ENCODE data around the gene DNAH11. TPM values are rescaled to one million over a fixed set of nuclear protein-coding genes. Genes with fewer than 3 reads are reported as not detected.

DNAH11 gene
- polyA plus RNA-seq, 1 donor from 2014 or later = 0.16 TPM

DNA sequence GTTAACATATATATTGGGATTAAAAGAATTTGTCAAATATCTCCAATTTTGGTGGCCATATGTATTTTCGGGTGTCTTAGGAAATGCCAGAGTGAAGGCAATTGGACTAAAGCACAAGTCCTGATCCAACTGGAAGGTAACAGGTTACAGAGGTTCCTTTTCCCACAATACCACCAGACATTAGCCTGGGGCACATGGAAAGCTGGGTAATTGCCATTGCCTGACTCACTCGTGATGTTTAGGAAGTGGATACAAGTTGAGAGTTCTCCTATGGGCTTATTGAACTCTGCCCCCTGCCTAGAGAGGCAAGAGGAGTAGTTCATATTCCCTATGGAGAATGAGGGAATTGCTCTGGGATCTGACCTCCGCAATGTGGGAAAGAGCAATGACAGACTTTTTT, 5.7 kb downstream of the DNAH11 start:
- Histone ChIP-seq H3K4me2 (ENCODE audit: low read length) (no peak overlapping the region), H3F3A (ENCODE audit: insufficient read depth, low read length, poor library complexity, severe bottlenecking) (no peaks in the 10 kb centered on the region), H4K20me1 (ENCODE audit: insufficient read depth) (no peaks in the 10 kb centered on the region), H3K79me2 (replicated peaks; ENCODE audit: insufficient read depth, low read length) (no peaks in the 10 kb centered on the region), H2AFZ (ENCODE audit: low read depth, low read length) (no peak overlapping the region), H3K9me3 (ENCODE audit: low read length) (no peaks in the 10 kb centered on the region), H3K4me3 (ENCODE audit: low read length) (no peak overlapping the region), H3K9ac (ENCODE audit: low read length) (no peak overlapping the region), H3K27me3 (ENCODE audit: insufficient read depth, low read depth, low read length) (peaks cover 20% of the 10 kb centered on the region), H3K36me3 (ENCODE audit: insufficient read depth, low read length) (no peaks in the 10 kb centered on the region), H3K27ac (ENCODE audit: low read length) (no peak overlapping the region), H3K9me2 (ENCODE audit: insufficient read depth, low read length) (no peaks in the 10 kb centered on the region)
- TF ChIP-seq EZH2 (IDR thresholded peaks at IDR 0.05; ENCODE audit: borderline replicate concordance, insufficient read depth, low read length, poor library complexity, severe bottlenecking) (no peak), RAD21 (conservative IDR thresholded peaks at IDR 0.05) (no peak), MXI1 (conservative IDR thresholded peaks at IDR 0.05; ENCODE audit: poor library complexity, severe bottlenecking) (no peak), TAF1 (IDR thresholded peaks at IDR 0.05; ENCODE audit: low read depth) (no peak), EP300 (conservative IDR thresholded peaks at IDR 0.05; ENCODE audit: poor library complexity, severe bottlenecking) (no peak), POLR2AphosphoS5 (IDR thresholded peaks at IDR 0.05) (no peak), SMC3 (conservative IDR thresholded peaks at IDR 0.05; ENCODE audit: poor library complexity) (no peak)
- TF ChIP-seq, protein P1, sequence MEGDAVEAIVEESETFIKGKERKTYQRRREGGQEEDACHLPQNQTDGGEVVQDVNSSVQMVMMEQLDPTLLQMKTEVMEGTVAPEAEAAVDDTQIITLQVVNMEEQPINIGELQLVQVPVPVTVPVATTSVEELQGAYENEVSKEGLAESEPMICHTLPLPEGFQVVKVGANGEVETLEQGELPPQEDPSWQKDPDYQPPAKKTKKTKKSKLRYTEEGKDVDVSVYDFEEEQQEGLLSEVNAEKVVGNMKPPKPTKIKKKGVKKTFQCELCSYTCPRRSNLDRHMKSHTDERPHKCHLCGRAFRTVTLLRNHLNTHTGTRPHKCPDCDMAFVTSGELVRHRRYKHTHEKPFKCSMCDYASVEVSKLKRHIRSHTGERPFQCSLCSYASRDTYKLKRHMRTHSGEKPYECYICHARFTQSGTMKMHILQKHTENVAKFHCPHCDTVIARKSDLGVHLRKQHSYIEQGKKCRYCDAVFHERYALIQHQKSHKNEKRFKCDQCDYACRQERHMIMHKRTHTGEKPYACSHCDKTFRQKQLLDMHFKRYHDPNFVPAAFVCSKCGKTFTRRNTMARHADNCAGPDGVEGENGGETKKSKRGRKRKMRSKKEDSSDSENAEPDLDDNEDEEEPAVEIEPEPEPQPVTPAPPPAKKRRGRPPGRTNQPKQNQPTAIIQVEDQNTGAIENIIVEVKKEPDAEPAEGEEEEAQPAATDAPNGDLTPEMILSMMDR (IDR thresholded peaks at IDR 0.05; ENCODE audit: poor library complexity, severe bottlenecking) = no peak
- TF ChIP-seq, protein P2, sequence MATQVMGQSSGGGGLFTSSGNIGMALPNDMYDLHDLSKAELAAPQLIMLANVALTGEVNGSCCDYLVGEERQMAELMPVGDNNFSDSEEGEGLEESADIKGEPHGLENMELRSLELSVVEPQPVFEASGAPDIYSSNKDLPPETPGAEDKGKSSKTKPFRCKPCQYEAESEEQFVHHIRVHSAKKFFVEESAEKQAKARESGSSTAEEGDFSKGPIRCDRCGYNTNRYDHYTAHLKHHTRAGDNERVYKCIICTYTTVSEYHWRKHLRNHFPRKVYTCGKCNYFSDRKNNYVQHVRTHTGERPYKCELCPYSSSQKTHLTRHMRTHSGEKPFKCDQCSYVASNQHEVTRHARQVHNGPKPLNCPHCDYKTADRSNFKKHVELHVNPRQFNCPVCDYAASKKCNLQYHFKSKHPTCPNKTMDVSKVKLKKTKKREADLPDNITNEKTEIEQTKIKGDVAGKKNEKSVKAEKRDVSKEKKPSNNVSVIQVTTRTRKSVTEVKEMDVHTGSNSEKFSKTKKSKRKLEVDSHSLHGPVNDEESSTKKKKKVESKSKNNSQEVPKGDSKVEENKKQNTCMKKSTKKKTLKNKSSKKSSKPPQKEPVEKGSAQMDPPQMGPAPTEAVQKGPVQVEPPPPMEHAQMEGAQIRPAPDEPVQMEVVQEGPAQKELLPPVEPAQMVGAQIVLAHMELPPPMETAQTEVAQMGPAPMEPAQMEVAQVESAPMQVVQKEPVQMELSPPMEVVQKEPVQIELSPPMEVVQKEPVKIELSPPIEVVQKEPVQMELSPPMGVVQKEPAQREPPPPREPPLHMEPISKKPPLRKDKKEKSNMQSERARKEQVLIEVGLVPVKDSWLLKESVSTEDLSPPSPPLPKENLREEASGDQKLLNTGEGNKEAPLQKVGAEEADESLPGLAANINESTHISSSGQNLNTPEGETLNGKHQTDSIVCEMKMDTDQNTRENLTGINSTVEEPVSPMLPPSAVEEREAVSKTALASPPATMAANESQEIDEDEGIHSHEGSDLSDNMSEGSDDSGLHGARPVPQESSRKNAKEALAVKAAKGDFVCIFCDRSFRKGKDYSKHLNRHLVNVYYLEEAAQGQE (IDR thresholded peaks at IDR 0.05; ENCODE audit: borderline replicate concordance) = no peak

DNA sequence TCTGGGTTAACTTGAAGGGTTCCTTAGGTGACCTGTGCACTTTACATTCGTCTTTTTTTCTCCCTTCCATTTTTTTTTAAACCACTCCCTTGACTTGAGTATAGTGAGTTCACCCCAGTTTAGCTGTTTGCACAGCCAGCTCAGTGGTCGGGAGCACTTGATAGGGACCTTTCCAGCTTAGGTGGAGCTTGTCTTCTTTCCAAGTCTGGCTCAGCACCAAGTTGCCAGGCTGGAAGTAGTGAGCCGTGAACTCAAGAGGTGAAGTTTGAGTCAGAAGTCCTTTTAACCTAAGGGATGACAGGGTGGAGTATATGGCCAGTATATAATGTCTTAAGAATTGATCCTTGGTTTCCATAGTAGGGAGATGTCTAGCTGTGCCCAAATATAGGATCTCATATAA, 7.2 kb downstream of the DNAH11 start:
- peaks cover 4% of the 10 kb centered on the region for H3K27me3 ChIP-seq (ENCODE audit: insufficient read depth, low read depth, low read length)
- H2AFZ ChIP-seq (ENCODE audit: low read depth, low read length) = no peak overlapping the region
- no peak overlapping the region for H3K9ac ChIP-seq (ENCODE audit: low read length)
- H3K9me3 ChIP-seq (ENCODE audit: low read length) = no peaks in the 10 kb centered on the region
- no peaks in the 10 kb centered on the region for H3K36me3 ChIP-seq (ENCODE audit: insufficient read depth, low read length)
- no peak overlapping the region for H3K4me3 ChIP-seq (ENCODE audit: low read length)
- H4K20me1 ChIP-seq (ENCODE audit: insufficient read depth) = no peaks in the 10 kb centered on the region
- H3K79me2 ChIP-seq (replicated peaks; ENCODE audit: insufficient read depth, low read length) = no peaks in the 10 kb centered on the region
- H3K4me2 ChIP-seq (ENCODE audit: low read length) = no peak overlapping the region
- H3K9me2 ChIP-seq (ENCODE audit: insufficient read depth, low read length) = no peaks in the 10 kb centered on the region
- H3K27ac ChIP-seq (ENCODE audit: low read length) = no peak overlapping the region
- TF ChIP-seq SMC3 (conservative IDR thresholded peaks at IDR 0.05; ENCODE audit: poor library complexity) (no peak), EP300 (conservative IDR thresholded peaks at IDR 0.05; ENCODE audit: poor library complexity, severe bottlenecking) (no peak), EZH2 (IDR thresholded peaks at IDR 0.05; ENCODE audit: borderline replicate concordance, insufficient read depth, low read length, poor library complexity, severe bottlenecking) (no peak), RAD21 (conservative IDR thresholded peaks at IDR 0.05) (no peak), TAF1 (IDR thresholded peaks at IDR 0.05; ENCODE audit: low read depth) (no peak), MXI1 (conservative IDR thresholded peaks at IDR 0.05; ENCODE audit: poor library complexity, severe bottlenecking) (no peak), POLR2AphosphoS5 (IDR thresholded peaks at IDR 0.05) (no peak)
- TF ChIP-seq, protein P2 (IDR thresholded peaks at IDR 0.05; ENCODE audit: borderline replicate concordance) = no peak
- TF ChIP-seq, protein P1 (IDR thresholded peaks at IDR 0.05; ENCODE audit: poor library complexity, severe bottlenecking) = no peak
- H3F3A ChIP-seq (ENCODE audit: insufficient read depth, low read length, poor library complexity, severe bottlenecking) = no peaks in the 10 kb centered on the region

All from neural cell (in vitro differentiated cells).